Gastrocnemius medialis (tissue), 4 donors: ENCODE data around the gene TAS1R1. TPM values are rescaled to one million over a fixed set of nuclear protein-coding genes. Genes with fewer than 3 reads are reported as not detected.
A peak's percentile ranks its signal among the peaks of the same experiment; 100 is the strongest.

Experiments used
- ATAC-seq, 2 donors: fragments of 150-250 bp; one replicate each; pipeline ENCODE4 v1.9.1; 2016
- DNase-seq, 2 donors: peaks; one replicate each; pipeline ENCODE4 v3.0.0-alpha.2; 2019
- H3K27ac ChIP-seq, 4 donors: fragments of 200-600 bp; sonication (generic); 1 replicate in 1 of 4; 2 replicates in 3 of 4; pipeline ENCODE4 v1.5.1; 2016 to 2018; ENCODE audit warnings: mild to moderate bottlenecking in 2 of 4, moderate library complexity in 1 of 4
- H3K27me3 ChIP-seq, 3 donors: fragments of 200-600 bp; sonication (generic) in 2 of 3; 1 replicate in 1 of 3; 2 replicates in 2 of 3; pipeline versions ENCODE4 v1.5.1 to v1.6.0; 2016 to 2019; ENCODE audit warnings: mild to moderate bottlenecking in 1 of 3, moderate library complexity in 1 of 3
- H3K36me3 ChIP-seq, 2 donors: fragments of 200-600 bp; sonication (generic) in 1 of 2; one replicate each; pipeline ENCODE4 v1.5.1; 2017 to 2018
- H3K4me1 ChIP-seq, 2 donors: fragments of 200-600 bp; sonication (generic) in 1 of 2; one replicate each; pipeline ENCODE4 v1.5.1; 2016 to 2017; ENCODE audit warnings: mild to moderate bottlenecking in 2 of 2
- H3K4me3 ChIP-seq, 4 donors: fragments of 200-600 bp; sonication (generic) in 3 of 4; 1 replicate in 1 of 4; 2 replicates in 3 of 4; pipeline ENCODE4 v1.5.1; 2016 to 2019; ENCODE audit warnings: mild to moderate bottlenecking in 2 of 4
- H3K9me3 ChIP-seq, 3 donors: fragments of 200-600 bp; sonication (generic) in 2 of 3; 1 replicate in 1 of 3; 2 replicates in 2 of 3; pipeline ENCODE4 v1.5.1; 2016 to 2019
- POLR2A ChIP-seq, 2 donors: fragments of 450-650 bp; IDR thresholded peaks; one replicate each; pipeline ENCODE4 v1.6.1; 2017; ENCODE audit warnings: antibody characterized with exemption in 2 of 2, mild to moderate bottlenecking in 2 of 2, moderate library complexity in 2 of 2
- in situ Hi-C, 4 donors: fragments of 200-750 bp; cut with MboI; loops; one replicate each; pipeline versions ENCODE4 v1.15.0 to v1.8.0; 2017; ENCODE audit warnings: low sequenced_read_pairs in 4 of 4
- intact Hi-C: fragments of 100-400 bp; cut with DNase I; formaldehyde crosslinking; loops from one replicate; pipeline ENCODE4 v1.15.1; 2023; ENCODE audit warnings: low total_unique reads
- total RNA-seq, 4 donors: library from RNA; depleted of rRNA; stranded (reverse); fragments of >200 nt; gene quantifications; one replicate each; pipeline versions ENCODE4 v1.1.0 to v1.2.3, GENCODE V29; 2016
- TF ChIP-seq, protein P1 (sequence below), 5 experiments: fragments of 450-650 bp in 3 of 5; fragments of 200-600 bp in 2 of 5; sonication (generic) in 2 of 5; IDR thresholded peaks in 4 of 5; conservative IDR thresholded peaks in 1 of 5; 1 replicate in 4 of 5; 2 replicates in 1 of 5; pipeline ENCODE4 v1.5.1; 2016 to 2019; ENCODE audit warnings: antibody characterized with exemption in 5 of 5, mild to moderate bottlenecking in 3 of 5, moderate library complexity in 3 of 5

TAS1R1 gene
- total RNA-seq, 4 donors from 2014 or later, result not detected

DNA sequence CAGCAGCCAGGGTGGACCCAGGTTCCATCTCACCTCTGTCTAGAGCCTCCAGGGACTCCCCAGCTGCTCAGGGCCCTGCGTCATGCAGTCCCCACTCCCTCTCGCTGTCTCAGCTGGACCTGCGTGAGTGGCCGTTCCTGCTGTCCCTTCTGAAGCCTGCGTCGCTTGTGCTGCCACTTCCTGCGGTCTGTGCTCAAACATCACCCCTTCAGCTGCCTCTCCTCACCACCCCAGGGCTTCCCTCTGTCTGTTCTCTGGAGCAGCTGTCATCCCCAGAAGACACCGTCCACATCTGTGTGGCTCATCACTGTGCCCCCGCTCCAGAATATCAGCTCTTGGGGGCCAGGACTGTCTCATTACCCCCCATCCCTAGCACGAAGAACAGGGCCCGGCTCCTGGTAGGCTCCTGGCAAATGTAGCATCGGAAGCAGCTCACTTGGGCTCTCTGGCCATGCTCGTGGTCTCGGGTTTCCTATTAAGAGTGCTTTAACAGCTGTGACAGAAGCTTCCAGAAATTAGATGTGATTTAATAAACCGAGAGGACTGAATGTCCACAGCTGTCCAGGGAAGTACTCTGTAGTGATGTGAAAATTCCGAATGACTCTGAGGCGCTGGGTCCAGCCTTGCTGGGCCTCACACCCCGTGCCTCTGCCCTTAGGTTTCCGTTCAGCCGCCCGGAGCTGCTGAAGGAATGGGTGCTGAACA, 72.9 kb downstream of the TAS1R1 start:
- no peaks in the 10 kb centered on the region for H3K9me3 ChIP-seq
- peak overlapping the region; percentile 19 to 69 (median 51) for H3K27ac ChIP-seq
- DNase-seq, result no peak
- TF ChIP-seq, protein P1, sequence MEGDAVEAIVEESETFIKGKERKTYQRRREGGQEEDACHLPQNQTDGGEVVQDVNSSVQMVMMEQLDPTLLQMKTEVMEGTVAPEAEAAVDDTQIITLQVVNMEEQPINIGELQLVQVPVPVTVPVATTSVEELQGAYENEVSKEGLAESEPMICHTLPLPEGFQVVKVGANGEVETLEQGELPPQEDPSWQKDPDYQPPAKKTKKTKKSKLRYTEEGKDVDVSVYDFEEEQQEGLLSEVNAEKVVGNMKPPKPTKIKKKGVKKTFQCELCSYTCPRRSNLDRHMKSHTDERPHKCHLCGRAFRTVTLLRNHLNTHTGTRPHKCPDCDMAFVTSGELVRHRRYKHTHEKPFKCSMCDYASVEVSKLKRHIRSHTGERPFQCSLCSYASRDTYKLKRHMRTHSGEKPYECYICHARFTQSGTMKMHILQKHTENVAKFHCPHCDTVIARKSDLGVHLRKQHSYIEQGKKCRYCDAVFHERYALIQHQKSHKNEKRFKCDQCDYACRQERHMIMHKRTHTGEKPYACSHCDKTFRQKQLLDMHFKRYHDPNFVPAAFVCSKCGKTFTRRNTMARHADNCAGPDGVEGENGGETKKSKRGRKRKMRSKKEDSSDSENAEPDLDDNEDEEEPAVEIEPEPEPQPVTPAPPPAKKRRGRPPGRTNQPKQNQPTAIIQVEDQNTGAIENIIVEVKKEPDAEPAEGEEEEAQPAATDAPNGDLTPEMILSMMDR (IDR thresholded peaks at IDR 0.05 in 4 of 5, conservative IDR thresholded peaks at IDR 0.05 in 1 of 5), result no peak
- no peak for TF ChIP-seq POLR2A (IDR thresholded peaks at IDR 0.05)
- peaks cover 22 to 24% of the 10 kb centered on the region in 2 donors for H3K4me1 ChIP-seq
- in situ Hi-C loops (loop anchor here in 1 of 4 donors (25.0 kb wide), 1 partner anchor 141 kb away; the partner anchor contains the start of gene PLEKHG5), intact Hi-C loops (loop anchor here (5.0 kb wide), 2 partner anchors 46 to 76 kb away; partner anchors contain the start of gene NOL9)
- H3K27me3 ChIP-seq, result no peaks in the 10 kb centered on the region
- H3K36me3 ChIP-seq, result peaks cover 0 to 46% of the 10 kb centered on the region in 2 donors
- ATAC-seq, result peak; percentile 8 to 13
- no peak overlapping the region for H3K4me3 ChIP-seq

DNA sequence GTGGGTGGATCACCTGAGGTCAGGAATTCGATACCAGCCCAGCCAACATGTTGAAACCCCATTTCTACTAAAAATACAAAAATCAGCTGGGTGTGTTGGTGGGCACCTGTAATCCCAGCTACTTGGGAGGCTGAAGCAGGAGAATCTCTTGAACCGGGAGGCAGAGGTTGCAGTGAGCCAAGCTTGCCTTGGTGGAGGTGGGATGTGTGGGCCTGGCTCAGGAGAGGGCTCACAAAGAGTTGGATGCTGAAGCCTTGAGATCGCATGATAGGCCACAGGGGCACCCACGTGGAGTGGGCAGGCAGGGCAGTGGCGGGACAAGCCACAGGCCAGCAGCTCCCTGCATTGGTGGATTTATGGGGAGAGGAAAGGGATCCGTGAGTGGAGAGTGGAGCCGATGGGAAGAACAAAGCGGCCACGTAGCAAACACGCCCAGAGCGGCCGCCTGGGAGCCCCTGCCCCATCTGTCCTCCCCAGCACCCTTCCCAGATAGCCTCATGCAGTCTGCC, 73.9 kb downstream of the TAS1R1 start:
- ATAC-seq (no peak), DNase-seq (no peak)
- peaks cover 22 to 24% of the 10 kb centered on the region in 2 donors for H3K4me1 ChIP-seq
- peak overlapping the region in 2 of 4 donors; percentile 63 to 69 for H3K27ac ChIP-seq
- intact Hi-C loops (loop anchor here (5.0 kb wide), 2 partner anchors 47 to 77 kb away; partner anchors contain the start of gene NOL9), in situ Hi-C loops (loop anchor here in 1 of 4 donors (25.0 kb wide), 1 partner anchor 142 kb away; the partner anchor contains the start of gene PLEKHG5)
- H3K4me3 ChIP-seq, result no peak overlapping the region
- no peaks in the 10 kb centered on the region for H3K27me3 ChIP-seq
- H3K9me3 ChIP-seq, result no peaks in the 10 kb centered on the region
- peaks cover 0 to 56% of the 10 kb centered on the region in 2 donors for H3K36me3 ChIP-seq
- no peak for TF ChIP-seq POLR2A (IDR thresholded peaks at IDR 0.05)

Other genes starting within 250 kb of the TAS1R1 start
- gene ACOT7, start 161.5 kb upstream of the TAS1R1 start, total RNA-seq, result 1 to 10 TPM; 1.3 to 5.8 (median 3.2) TPM
- under 1 TPM in 1 of 4 donors, not detected in 3; 0.24 TPM for gene HES2, start 135.4 kb upstream of the TAS1R1 start, total RNA-seq
- gene ESPN, start 130.5 kb upstream of the TAS1R1 start, total RNA-seq, result under 1 TPM in 1 of 4 donors, not detected in 3; 0.41 TPM
- 1 to 10 TPM; 1.0 to 4.2 (median 2.7) TPM for gene TNFRSF25, start 89.1 kb upstream of the TAS1R1 start, total RNA-seq
- gene PLEKHG5, start 63.6 kb upstream of the TAS1R1 start, total RNA-seq, result 1 to 10 TPM; 1.2 to 2.3 (median 1.6) TPM
- gene NOL9, start 794 bp upstream of the TAS1R1 start, total RNA-seq, result 10 to 100 TPM; 13.6 to 33.0 (median 21.9) TPM
- gene ZBTB48, start 24.7 kb downstream of the TAS1R1 start, total RNA-seq, result 10 to 100 TPM in 3 of 4 donors, 1 to 10 TPM in 1; 9.3 to 14.5 (median 11.3) TPM
- 100 to 1,000 TPM; 176 to 481 (median 267) TPM for gene KLHL21, start 47.6 kb downstream of the TAS1R1 start, total RNA-seq
- 1 to 10 TPM; 4.7 to 8.5 (median 5.3) TPM for gene PHF13, start 58.4 kb downstream of the TAS1R1 start, total RNA-seq
- 10 to 100 TPM; 16.7 to 31.0 (median 24.2) TPM for gene THAP3, start 69.6 kb downstream of the TAS1R1 start, total RNA-seq
- 10 to 100 TPM; 23.3 to 40.7 (median 30.8) TPM for gene DNAJC11, start 146.5 kb downstream of the TAS1R1 start, total RNA-seq
- 100 to 1,000 TPM in 1 of 4 donors, 10 to 100 TPM in 3; 60.5 to 113 (median 70.4) TPM for gene CAMTA1, start 230.1 kb downstream of the TAS1R1 start, total RNA-seq